Sciatic nerve (tissue), 2 donors: ENCODE measurements around the gene SMIM27. TPM values are rescaled to one million over a fixed set of nuclear protein-coding genes. Genes with fewer than 3 reads are reported as not detected.
"Not testable (repeated sequence)": the region's sequence is repeated elsewhere in the genome, so short reads cannot be mapped to it uniquely, and the experiment has no call there.

ENCODE experiments used
- ATAC-seq: fragments of 200-7000 bp; cut with Tn5 transposase; one replicate; pipeline ENCODE4 v1.9.1; 2020; ENCODE audit warnings: mild to moderate bottlenecking, moderate library complexity
- DNase-seq: peaks from one replicate; pipeline ENCODE4 v3.0.0-alpha.2; 2020; ENCODE audit warnings: low spot score
- intact Hi-C: fragments of 100-400 bp; cut with DNase I; formaldehyde crosslinking; loops from one replicate; pipeline ENCODE4 v1.14.2; 2022
- total RNA-seq: library from RNA; stranded (reverse); fragmentation: NEBNext Ultra II Directional; extraction: Animal tissue kit (Norgen Biotek cat#: 25700); gene quantifications from one replicate; pipeline ENCODE4 v1.2.1, GENCODE V29; 2021
- donor health status: DM: no; HTN: no; CAD: no.
- donor health status: DM: no; HTN: no; CAD: no.

SMIM27 gene
- total RNA-seq, 1 donor from 2014 or later, result 15.4 TPM

GRCh38 chr9:32587901-32588300 lies 35.8 kb downstream of the SMIM27 start:
- ATAC-seq (no peak), DNase-seq (no peak)
- intact Hi-C loops, result loop anchor here (5.0 kb wide), 1 partner anchor 379 kb away; no protein-coding TSS in a partner anchor

GRCh38 chr9:32589083-32589723 lies 37.1 kb downstream of the SMIM27 start:
- DNase-seq (no peak), ATAC-seq (no peak)
- intact Hi-C loops, result loop anchor here (5.0 kb wide), 1 partner anchor 378 kb away; no protein-coding TSS in a partner anchor

DNA sequence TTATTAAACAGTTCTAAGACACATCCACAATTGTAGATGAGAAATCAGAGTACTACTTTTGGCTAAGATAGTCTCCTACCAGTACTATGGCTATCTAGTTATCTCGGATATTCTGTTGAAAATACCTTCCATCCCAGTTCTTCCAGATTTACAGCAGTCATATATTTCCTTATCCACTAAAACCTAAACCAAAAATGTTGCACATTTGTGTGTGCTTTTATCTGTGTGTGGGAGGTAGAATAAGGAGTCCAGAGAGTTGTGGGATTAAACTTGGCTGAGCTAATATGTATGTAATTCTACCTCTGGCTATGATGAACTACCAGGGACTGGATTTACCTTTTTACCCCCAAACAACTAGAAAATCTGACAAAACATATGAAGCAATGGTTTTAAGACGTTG lies 38.3 kb downstream of the SMIM27 start:
- intact Hi-C loops, result no loop called here
- no peak for ATAC-seq
- no peak for DNase-seq

GRCh38 chr9:32590898-32591297 lies 38.8 kb downstream of the SMIM27 start:
- no peak for DNase-seq
- intact Hi-C loops, result no loop called here
- no peak for ATAC-seq

DNA sequence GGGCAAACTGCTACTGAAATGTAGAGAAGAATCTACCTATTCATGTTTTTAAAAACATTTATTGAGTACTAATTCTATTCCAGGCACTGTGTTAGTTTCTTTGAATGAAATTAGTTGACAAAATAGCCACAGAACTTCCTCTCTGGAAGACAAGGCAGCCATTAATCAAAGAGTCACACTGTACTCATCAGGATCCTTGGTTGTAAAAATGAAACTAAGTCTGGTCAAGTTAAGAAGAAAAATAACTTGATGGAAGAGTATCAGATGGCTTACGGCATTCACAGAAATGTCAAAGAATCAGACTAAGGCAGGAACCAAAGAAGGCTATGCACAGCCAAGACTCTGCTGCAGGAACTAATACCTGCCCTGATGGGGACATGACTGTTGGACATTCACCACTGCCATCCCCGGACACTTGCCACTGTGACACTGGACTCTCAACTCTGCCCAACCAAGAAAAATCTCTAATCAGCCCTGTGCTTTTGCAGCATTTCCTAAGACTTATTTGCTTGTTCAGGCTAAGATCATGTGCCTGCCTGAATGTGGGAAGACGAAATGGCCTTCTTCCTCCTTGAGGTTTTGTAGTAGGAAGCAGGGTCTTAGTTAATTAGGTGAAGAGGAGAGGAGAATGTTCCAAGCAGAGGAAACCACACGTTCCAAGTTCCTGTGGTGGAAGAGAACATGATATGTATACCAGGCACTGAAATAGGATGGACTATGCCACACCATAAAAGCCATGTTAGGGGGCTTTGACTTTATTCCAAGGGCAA lies 44.2 kb downstream of the SMIM27 start:
- DNase-seq, result no peak

GRCh38 chr9:32596936-32597335 lies 44.8 kb downstream of the SMIM27 start:
- intact Hi-C loops, result no loop called here
- DNase-seq, result no peak
- ATAC-seq, result no peak

More for the DNA sequence above, 44.2 kb downstream of the SMIM27 start:
- no peak for ATAC-seq
- intact Hi-C loops, result no loop called here

DNA sequence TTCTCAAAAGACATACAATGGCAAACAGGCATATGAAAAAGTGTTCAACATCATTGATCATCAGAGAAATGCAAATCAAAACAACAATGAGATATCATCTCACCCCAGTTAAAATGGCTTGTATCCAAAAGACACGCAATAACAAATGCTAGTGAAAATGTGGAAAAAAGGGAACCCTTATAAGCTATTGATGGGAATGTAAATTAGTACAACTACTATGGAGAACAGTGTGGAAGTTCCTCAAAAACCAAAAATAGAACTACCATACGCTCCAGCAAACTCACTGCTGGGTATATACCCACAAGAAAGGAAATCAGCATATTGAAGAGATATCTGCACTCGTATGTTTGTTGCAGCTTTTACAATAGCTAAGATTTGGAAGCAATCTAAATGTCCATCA lies 46.9 kb downstream of the SMIM27 start:
- intact Hi-C loops, DNase-seq, ATAC-seq: not testable (repeated sequence)

Other genes starting within 250 kb of the SMIM27 start
- gene ACO1, start 167.7 kb upstream of the SMIM27 start, total RNA-seq, result 26.3 TPM
- gene RIGI, start 26.1 kb upstream of the SMIM27 start, total RNA-seq, result 14.3 TPM
- gene TOPORS, start 259 bp downstream of the SMIM27 start, total RNA-seq, result 19.3 TPM
- gene NDUFB6, start 20.8 kb downstream of the SMIM27 start, total RNA-seq, result 41.2 TPM
- not detected for gene TAF1L, start 83.3 kb downstream of the SMIM27 start, total RNA-seq
- gene TMEM215, start 231.2 kb downstream of the SMIM27 start, total RNA-seq, result 9.7 TPM